Measurements from ENCODE around the gene ARL14. TPM values are rescaled to one million over a fixed set of nuclear protein-coding genes. Genes with fewer than 3 reads are reported as not detected.
A peak's percentile ranks its signal among the peaks of the same experiment; 100 is the strongest.
"Not testable (repeated sequence)": the region's sequence is repeated elsewhere in the genome, so short reads cannot be mapped to it uniquely, and the experiment has no call there.

Gene ARL14
- total RNA-seq, 1 donor, result not detected

DNA sequence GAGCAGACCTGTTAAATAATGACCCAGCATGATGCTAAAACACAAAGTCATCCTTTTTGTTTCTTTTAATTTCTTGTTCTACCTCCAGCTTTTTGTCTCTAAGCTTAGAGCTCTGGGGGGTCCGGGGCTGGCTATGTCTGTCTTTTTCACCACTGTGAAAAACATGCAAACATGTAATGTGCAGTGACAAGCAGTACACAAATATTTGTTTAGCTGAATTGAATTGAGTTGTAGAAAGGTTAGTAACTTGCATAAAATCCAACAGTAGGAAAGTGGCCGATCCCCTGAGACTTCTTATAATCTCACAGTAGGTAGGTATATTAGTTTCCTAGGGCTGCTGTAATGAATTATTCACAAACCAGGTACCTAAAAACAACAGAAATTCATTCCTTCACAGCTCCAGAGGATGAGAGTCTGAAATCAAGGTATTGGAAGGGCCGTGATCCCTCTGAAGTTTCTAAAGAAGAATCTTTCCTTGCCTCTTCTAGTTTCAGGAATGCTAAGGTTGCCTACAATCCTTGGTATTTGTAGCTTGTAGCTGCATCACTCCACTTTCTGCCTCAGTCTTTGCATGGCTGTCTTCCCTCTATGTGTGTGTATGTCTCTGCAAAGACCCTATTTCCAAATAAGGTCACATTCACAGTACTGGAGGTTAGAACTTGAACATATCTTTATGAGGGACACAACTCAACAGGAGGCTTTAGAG lies 32.7 kb downstream of the ARL14 start:
- no peak overlapping the region for H3K4me3 ChIP-seq (ENCODE audit: low read depth, low read length)
- no peak for DNase-seq (ENCODE audit: low read depth)
- TF ChIP-seq, protein P1, sequence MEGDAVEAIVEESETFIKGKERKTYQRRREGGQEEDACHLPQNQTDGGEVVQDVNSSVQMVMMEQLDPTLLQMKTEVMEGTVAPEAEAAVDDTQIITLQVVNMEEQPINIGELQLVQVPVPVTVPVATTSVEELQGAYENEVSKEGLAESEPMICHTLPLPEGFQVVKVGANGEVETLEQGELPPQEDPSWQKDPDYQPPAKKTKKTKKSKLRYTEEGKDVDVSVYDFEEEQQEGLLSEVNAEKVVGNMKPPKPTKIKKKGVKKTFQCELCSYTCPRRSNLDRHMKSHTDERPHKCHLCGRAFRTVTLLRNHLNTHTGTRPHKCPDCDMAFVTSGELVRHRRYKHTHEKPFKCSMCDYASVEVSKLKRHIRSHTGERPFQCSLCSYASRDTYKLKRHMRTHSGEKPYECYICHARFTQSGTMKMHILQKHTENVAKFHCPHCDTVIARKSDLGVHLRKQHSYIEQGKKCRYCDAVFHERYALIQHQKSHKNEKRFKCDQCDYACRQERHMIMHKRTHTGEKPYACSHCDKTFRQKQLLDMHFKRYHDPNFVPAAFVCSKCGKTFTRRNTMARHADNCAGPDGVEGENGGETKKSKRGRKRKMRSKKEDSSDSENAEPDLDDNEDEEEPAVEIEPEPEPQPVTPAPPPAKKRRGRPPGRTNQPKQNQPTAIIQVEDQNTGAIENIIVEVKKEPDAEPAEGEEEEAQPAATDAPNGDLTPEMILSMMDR (IDR thresholded peaks at IDR 0.05; ENCODE audit: insufficient read depth, low read depth, low read length), result no peak

DNA sequence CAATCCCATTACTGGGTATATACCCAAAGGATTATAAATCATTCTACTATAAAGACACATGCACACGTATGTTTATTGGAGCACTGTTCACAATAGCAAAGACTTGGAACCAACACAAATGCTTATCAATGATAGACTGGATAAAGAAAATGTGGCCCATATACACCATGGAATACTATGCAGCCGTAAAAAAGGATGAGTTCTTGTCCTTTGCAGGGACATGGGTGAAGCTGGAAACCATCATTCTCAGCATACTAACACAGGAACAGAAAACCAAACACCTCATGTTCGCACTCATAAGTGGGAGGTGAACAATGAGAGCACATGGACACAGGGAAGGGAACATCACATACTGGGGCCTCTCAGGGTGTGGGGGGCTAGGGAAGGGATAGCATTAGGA lies 36.2 kb downstream of the ARL14 start:
- not testable (repeated sequence) for DNase-seq (ENCODE audit: low read depth); H3K4me3 ChIP-seq (ENCODE audit: low read depth, low read length)

DNA sequence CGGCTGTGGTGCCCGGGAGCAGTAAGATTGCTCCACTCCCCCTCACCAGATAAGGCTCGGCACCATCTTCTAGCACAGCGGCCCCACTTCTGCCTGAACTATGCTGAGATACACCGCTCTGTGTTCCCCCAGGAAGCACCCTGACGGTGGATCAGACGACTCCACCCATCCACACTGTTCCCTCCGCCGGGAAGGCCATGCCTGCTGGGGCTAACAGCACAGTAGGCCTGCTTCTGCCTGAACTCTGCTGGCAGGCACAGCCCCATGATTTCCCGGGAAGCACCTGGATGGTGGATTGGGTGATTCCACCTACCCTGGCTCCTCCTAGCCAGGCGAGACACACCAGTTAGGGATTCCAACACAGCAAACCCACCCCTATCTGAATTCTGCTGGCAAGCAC lies 42.8 kb downstream of the ARL14 start:
- no peak for DNase-seq (ENCODE audit: low read depth)
- TF ChIP-seq, protein P1 (IDR thresholded peaks at IDR 0.05; ENCODE audit: insufficient read depth, low read depth, low read length), result no peak
- no peak overlapping the region for H3K4me3 ChIP-seq (ENCODE audit: low read depth, low read length)

DNA sequence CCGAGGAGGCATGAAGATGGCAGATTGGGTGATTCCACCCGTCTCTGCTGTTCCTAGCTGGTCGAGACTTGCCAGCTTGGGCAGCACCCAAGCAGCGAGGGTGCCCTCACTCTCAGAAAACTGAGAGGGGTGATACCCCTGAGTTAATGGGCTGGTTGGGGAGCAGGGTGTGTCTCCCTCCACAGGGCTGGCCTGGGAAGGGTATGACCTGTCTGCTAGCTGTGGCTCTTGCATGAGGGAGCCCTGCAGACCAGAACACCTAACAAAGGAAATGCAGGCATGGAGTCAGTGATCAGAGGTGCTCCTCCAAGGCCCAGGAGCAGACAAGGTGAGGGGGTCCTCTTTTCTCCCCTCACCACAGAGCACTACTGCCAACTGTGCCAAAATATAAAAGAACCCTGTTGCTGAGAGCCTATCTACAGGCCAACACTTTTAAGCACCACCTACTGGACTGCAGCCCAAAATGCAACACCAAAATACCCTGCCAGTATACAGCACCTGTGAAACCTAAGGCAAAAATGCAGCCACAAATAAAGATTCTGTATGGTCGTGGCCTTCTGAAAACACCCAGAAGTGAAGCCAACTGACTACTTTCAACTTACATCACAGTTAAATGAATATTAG lies 43.3 kb downstream of the ARL14 start:
- H3K4me3 ChIP-seq (ENCODE audit: low read depth, low read length), result no peak overlapping the region
- TF ChIP-seq, protein P1 (IDR thresholded peaks at IDR 0.05; ENCODE audit: insufficient read depth, low read depth, low read length), result peak; percentile 29
- DNase-seq (ENCODE audit: low read depth), result no peak

DNA sequence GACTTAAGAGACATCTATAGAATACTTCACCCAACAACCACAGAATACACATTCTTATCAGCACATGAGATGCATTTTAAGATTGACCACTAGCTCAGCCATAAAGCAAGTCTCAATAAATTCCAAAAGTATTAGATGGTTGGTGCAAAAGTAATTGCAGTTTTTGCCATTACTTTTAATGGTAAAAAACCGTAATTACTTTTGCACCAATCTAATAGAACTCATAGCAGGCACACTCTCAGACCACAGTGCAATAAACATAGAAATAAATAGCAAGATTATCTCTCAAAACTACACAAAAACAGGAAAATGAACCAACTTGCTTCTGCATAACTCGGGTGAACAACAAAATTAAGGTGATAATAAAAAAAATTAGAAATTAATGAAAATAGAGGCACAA lies 45.4 kb downstream of the ARL14 start:
- TF ChIP-seq, protein P1 (IDR thresholded peaks at IDR 0.05; ENCODE audit: insufficient read depth, low read depth, low read length), result no peak
- no peak for DNase-seq (ENCODE audit: low read depth)
- H3K4me3 ChIP-seq (ENCODE audit: low read depth, low read length), result no peak overlapping the region

- no peak for DNase-seq (ENCODE audit: low read depth)
- no peak overlapping the region for H3K4me3 ChIP-seq (ENCODE audit: low read depth, low read length)
- TF ChIP-seq, protein P1 (IDR thresholded peaks at IDR 0.05; ENCODE audit: insufficient read depth, low read depth, low read length), result no peak
Measured at GRCh38 chr3:160725338-160725737, 48.4 kb downstream of the ARL14 start.

Small RNA genes within 50 kb of the gene (small RNA-seq; reads per million reads assigned to genes)
- not detected for gene RF00139

Other genes with a start within 250 kb of the ARL14 start
- 29.6 and 47.5 TPM in 2 replicates for gene TRIM59, start 227.4 kb upstream of the ARL14 start, total RNA-seq
- gene KPNA4, start 111.6 kb upstream of the ARL14 start, total RNA-seq, result 36.4 and 61.3 TPM in 2 replicates
- 0.86 and 0.97 TPM in 2 replicates for gene PPM1L, start 79.1 kb downstream of the ARL14 start, total RNA-seq

Measured in fibroblast of villous mesenchyme (primary cell).